Left cardiac atrium (tissue), 4 donors: ENCODE data around the gene SERTAD1. TPM values are rescaled to one million over a fixed set of nuclear protein-coding genes. Genes with fewer than 3 reads are reported as not detected.
A peak's percentile ranks its signal among the peaks of the same experiment; 100 is the strongest.

Experiments used
- ATAC-seq, 2 donors: fragments of 200-7000 bp; cut with Tn5 transposase; one replicate each; pipeline ENCODE4 v1.9.1; 2020; ENCODE audit warnings: mild to moderate bottlenecking in 2 of 2, moderate library complexity in 2 of 2
- DNase-seq: peaks from one replicate; pipeline ENCODE4 v3.0.0-alpha.2; 2020
- intact Hi-C, 2 donors: fragments of 100-400 bp; cut with DNase I; formaldehyde crosslinking; loops; one replicate each; pipeline versions ENCODE4 v1.14.1 to v1.15.1; 2022 to 2023
- total RNA-seq, 2 donors: library from RNA; stranded (reverse); fragmentation: NEBNext Ultra II Directional; extraction: Animal tissue kit (Norgen Biotek cat#: 25700); gene quantifications; one replicate each; pipeline ENCODE4 v1.2.1, GENCODE V29; 2021
- donor health status: DM: no; HTN: yes; CAD: no.
- donor health status: DM: no; HTN: yes; CAD: no; lungs with severe emphysema.
- donor health status: DM: yes; HTN: yes; CAD: no.
- donor health status: Dilated cardiomyopathy.

Gene SERTAD1
- total RNA-seq, 2 donors from 2014 or later: 9.4 to 17.0 TPM

- ATAC-seq: no peak
- DNase-seq: no peak
- intact Hi-C loops: no loop called here
Measured at GRCh38 chr19:40392123-40392522, 33.7 kb downstream of the SERTAD1 start.

GRCh38 chr19:40390084-40390742, 35.6 kb downstream of the SERTAD1 start, which contains the start of gene HIPK4:
TSS of gene HIPK4 (minus strand) at chr19:40390181. CDS start at chr19:40389902, 279 bp downstream.
- DNase-seq: no peak
- ATAC-seq: no peak
- intact Hi-C loops: no loop called here

- ATAC-seq: no peak
- no peak for DNase-seq
- intact Hi-C loops: no loop called here
Measured at GRCh38 chr19:40389404-40390083, 36.2 kb downstream of the SERTAD1 start.

- DNase-seq (no peak), ATAC-seq (no peak)
- intact Hi-C loops: no loop called here
Measured at GRCh38 chr19:40388481-40388880, 37.3 kb downstream of the SERTAD1 start.

GRCh38 chr19:40387155-40387554, 38.6 kb downstream of the SERTAD1 start:
- intact Hi-C loops: no loop called here
- ATAC-seq: no peak
- DNase-seq: no peak

GRCh38 chr19:40383668-40384248, 42.0 kb downstream of the SERTAD1 start:
- intact Hi-C loops: no loop called here
- ATAC-seq (no peak), DNase-seq (no peak)

GRCh38 chr19:40381321-40381720, 44.5 kb downstream of the SERTAD1 start:
- intact Hi-C loops: no loop called here
- no peak for ATAC-seq
- no peak for DNase-seq

- intact Hi-C loops: no loop called here
- ATAC-seq: no peak
- DNase-seq: no peak
Measured at GRCh38 chr19:40380199-40381037, 45.4 kb downstream of the SERTAD1 start.

GRCh38 chr19:40379446-40380198, 46.2 kb downstream of the SERTAD1 start:
- intact Hi-C loops: no loop called here
- no peak for ATAC-seq
- DNase-seq: no peak

- DNase-seq (no peak), ATAC-seq (peak in 1 of 2 donors; percentile 33)
- intact Hi-C loops: no loop called here
Measured at GRCh38 chr19:40378509-40378908, 47.3 kb downstream of the SERTAD1 start.

GRCh38 chr19:40377876-40378385, 47.9 kb downstream of the SERTAD1 start:
- ATAC-seq (no peak), DNase-seq (no peak)
- intact Hi-C loops: no loop called here

GRCh38 chr19:40376286-40376862, 49.4 kb downstream of the SERTAD1 start:
- ATAC-seq (no peak), DNase-seq (no peak)
- intact Hi-C loops: no loop called here

GRCh38 chr19:40374084-40374483, 51.7 kb downstream of the SERTAD1 start:
- no peak for ATAC-seq
- no peak for DNase-seq
- intact Hi-C loops: no loop called here

GRCh38 chr19:40371802-40372122, 54.0 kb downstream of the SERTAD1 start:
- ATAC-seq: no peak
- intact Hi-C loops: no loop called here
- no peak for DNase-seq

Other genes starting within 250 kb of the SERTAD1 start
- 10 to 100 TPM; 17.3 to 19.9 TPM for gene MAP3K10, start 234.6 kb downstream of the SERTAD1 start, total RNA-seq
- not detected for gene TTC9B, start 207.6 kb downstream of the SERTAD1 start, total RNA-seq
- gene CCNP, start 199.3 kb downstream of the SERTAD1 start, total RNA-seq: under 1 TPM; 0.15 to 0.31 TPM
- gene AKT2, start 140.6 kb downstream of the SERTAD1 start, total RNA-seq: 100 to 1,000 TPM; 110 to 119 TPM
- 100 to 1,000 TPM in 1 of 2 donors, 10 to 100 TPM in 1; 96.5 to 127 TPM for gene C19orf47, start 77.6 kb downstream of the SERTAD1 start, total RNA-seq
- gene PLD3, start 77.3 kb downstream of the SERTAD1 start, total RNA-seq: 100 to 1,000 TPM; 193 to 202 TPM
- gene HIPK4, start 35.8 kb downstream of the SERTAD1 start, total RNA-seq: under 1 TPM; 0.09 to 0.10 TPM
- 1 to 10 TPM; 2.8 to 3.6 TPM for gene PRX, start 12.6 kb downstream of the SERTAD1 start, total RNA-seq
- gene SERTAD3, start 18.3 kb upstream of the SERTAD1 start, total RNA-seq: 10 to 100 TPM; 29.1 to 41.2 TPM
- gene BLVRB, start 39.8 kb upstream of the SERTAD1 start, total RNA-seq: 100 to 1,000 TPM in 1 of 2 donors, 10 to 100 TPM in 1; 72.7 to 112 TPM
- gene SPTBN4, start 41.0 kb upstream of the SERTAD1 start, total RNA-seq: 1 to 10 TPM; 3.4 to 4.8 TPM
- 10 to 100 TPM; 23.5 to 24.4 TPM for gene SHKBP1, start 150.9 kb upstream of the SERTAD1 start, total RNA-seq
- gene LTBP4, start 175.4 kb upstream of the SERTAD1 start, total RNA-seq: 100 to 1,000 TPM; 272 to 361 TPM